MM.1S (cell line): ENCODE measurements around the gene TPSD1.

Source experiments
- EZH2 ChIP-seq: fragments of 300-600 bp; sonication (generic); optimal IDR thresholded peaks from 2 replicates; pipeline ENCODE3; 2017; ENCODE audit warnings: low read depth, mild to moderate bottlenecking, antibody characterized with exemption, low read length, mixed read lengths
- TF ChIP-seq, protein P1 (sequence below): fragments of 300-600 bp; sonication (generic); IDR thresholded peaks from 2 replicates; pipeline ENCODE4 v1.5.1; 2016; ENCODE audit warnings: antibody characterized with exemption, low read length, mixed read lengths

DNA sequence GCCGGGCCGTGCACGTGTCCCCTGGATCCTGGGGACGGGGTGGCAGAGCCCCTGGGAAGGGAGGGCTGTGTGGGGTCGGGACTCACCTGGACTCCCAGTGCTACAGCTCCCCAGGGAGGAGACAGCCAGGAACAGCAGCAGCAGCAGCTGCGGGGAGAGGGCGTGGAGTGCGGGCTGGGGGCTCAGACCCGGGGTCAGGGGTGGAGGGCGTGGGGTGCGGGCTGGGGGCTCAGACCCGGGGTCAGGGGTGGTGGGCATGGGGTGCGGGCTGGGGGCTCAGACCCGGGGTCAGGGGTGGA, 20.7 kb downstream of the TPSD1 start:
- TF ChIP-seq, protein P1, sequence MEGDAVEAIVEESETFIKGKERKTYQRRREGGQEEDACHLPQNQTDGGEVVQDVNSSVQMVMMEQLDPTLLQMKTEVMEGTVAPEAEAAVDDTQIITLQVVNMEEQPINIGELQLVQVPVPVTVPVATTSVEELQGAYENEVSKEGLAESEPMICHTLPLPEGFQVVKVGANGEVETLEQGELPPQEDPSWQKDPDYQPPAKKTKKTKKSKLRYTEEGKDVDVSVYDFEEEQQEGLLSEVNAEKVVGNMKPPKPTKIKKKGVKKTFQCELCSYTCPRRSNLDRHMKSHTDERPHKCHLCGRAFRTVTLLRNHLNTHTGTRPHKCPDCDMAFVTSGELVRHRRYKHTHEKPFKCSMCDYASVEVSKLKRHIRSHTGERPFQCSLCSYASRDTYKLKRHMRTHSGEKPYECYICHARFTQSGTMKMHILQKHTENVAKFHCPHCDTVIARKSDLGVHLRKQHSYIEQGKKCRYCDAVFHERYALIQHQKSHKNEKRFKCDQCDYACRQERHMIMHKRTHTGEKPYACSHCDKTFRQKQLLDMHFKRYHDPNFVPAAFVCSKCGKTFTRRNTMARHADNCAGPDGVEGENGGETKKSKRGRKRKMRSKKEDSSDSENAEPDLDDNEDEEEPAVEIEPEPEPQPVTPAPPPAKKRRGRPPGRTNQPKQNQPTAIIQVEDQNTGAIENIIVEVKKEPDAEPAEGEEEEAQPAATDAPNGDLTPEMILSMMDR, result no peak
- TF ChIP-seq EZH2, result no peak
